Measurements from ENCODE around the gene SNX30.

SNX30 gene

GRCh38 chr9:112728401-112728800 lies 22.2 kb upstream of the SNX30 start:
- DNase-seq (ENCODE audit: low read depth, low spot score), result no peak
- in situ Hi-C loops (cut with HindIII; ENCODE audit: low sequenced_read_pairs), result no loop called here
- H3K4me3 ChIP-seq (ENCODE audit: low read depth, low read length), result no peak overlapping the region
- TF ChIP-seq CTCF (IDR thresholded peaks at IDR 0.05; ENCODE audit: low read depth, low read length), result no peak

- no peak overlapping the region for H3K4me3 ChIP-seq (ENCODE audit: low read depth, low read length)
- TF ChIP-seq CTCF (IDR thresholded peaks at IDR 0.05; ENCODE audit: low read depth, low read length), result no peak
These were observed 18.6 kb upstream of the SNX30 start for GRCh38 chr9:112731971-112732370.

GRCh38 chr9:112734892-112735291 lies 15.7 kb upstream of the SNX30 start:
- in situ Hi-C loops (cut with HindIII; ENCODE audit: low sequenced_read_pairs), result no loop called here
- H3K4me3 ChIP-seq (ENCODE audit: low read depth, low read length), result no peak overlapping the region
- no peak for TF ChIP-seq CTCF (IDR thresholded peaks at IDR 0.05; ENCODE audit: low read depth, low read length)
- DNase-seq (ENCODE audit: low read depth, low spot score), result no peak

More at GRCh38 chr9:112731971-112732370, 18.6 kb upstream of the SNX30 start:
- DNase-seq (ENCODE audit: low read depth, low spot score), result no peak
- in situ Hi-C loops (cut with HindIII; ENCODE audit: low sequenced_read_pairs), result no loop called here

GRCh38 chr9:112743216-112743836 lies 7.2 kb upstream of the SNX30 start:
- no peak for TF ChIP-seq CTCF (IDR thresholded peaks at IDR 0.05; ENCODE audit: low read depth, low read length)
- in situ Hi-C loops (cut with HindIII; ENCODE audit: low sequenced_read_pairs), result no loop called here
- DNase-seq (ENCODE audit: low read depth, low spot score), result no peak
- no peak overlapping the region for H3K4me3 ChIP-seq (ENCODE audit: low read depth, low read length)

GRCh38 chr9:112744177-112744576 lies 6.4 kb upstream of the SNX30 start:
- DNase-seq (ENCODE audit: low read depth, low spot score), result no peak
- H3K4me3 ChIP-seq (ENCODE audit: low read depth, low read length), result no peak overlapping the region
- no peak for TF ChIP-seq CTCF (IDR thresholded peaks at IDR 0.05; ENCODE audit: low read depth, low read length)
- in situ Hi-C loops (cut with HindIII; ENCODE audit: low sequenced_read_pairs), result no loop called here

GRCh38 chr9:112747094-112747493 lies 3.5 kb upstream of the SNX30 start:
- in situ Hi-C loops (cut with HindIII; ENCODE audit: low sequenced_read_pairs), result no loop called here
- no peak for TF ChIP-seq CTCF (IDR thresholded peaks at IDR 0.05; ENCODE audit: low read depth, low read length)
- DNase-seq (ENCODE audit: low read depth, low spot score), result no peak
- no peak overlapping the region for H3K4me3 ChIP-seq (ENCODE audit: low read depth, low read length)

GRCh38 chr9:112750764-112751055 lies 150 bp downstream of the SNX30 start:
- in situ Hi-C loops (cut with HindIII; ENCODE audit: low sequenced_read_pairs), result no loop called here
- no peak for TF ChIP-seq CTCF (IDR thresholded peaks at IDR 0.05; ENCODE audit: low read depth, low read length)
- no peak for DNase-seq (ENCODE audit: low read depth, low spot score)
- peak overlapping the region; percentile 67 for H3K4me3 ChIP-seq (ENCODE audit: low read depth, low read length)
